Ovary (tissue), 3 donors: ENCODE data around the gene NAALADL1.

ENCODE experiments used
- CTCF ChIP-seq, 3 donors: fragments of 450-650 bp in 2 of 3; fragments of 200-600 bp in 1 of 3; IDR thresholded peaks; one replicate each; pipeline versions ENCODE4 v1.5.1 to v1.8.0; 2016 to 2022; ENCODE audit warnings: antibody characterized with exemption in 3 of 3, mild to moderate bottlenecking in 1 of 3
- POLR2A ChIP-seq: fragments of 450-650 bp; IDR thresholded peaks from one replicate; pipeline ENCODE4 v1.6.1; 2017; ENCODE audit warnings: antibody characterized with exemption, mild to moderate bottlenecking, moderate library complexity
- donor health status: DM: no; HTN: no; CAD: no.

- no peak for TF ChIP-seq CTCF (IDR thresholded peaks at IDR 0.05)
- no peak for TF ChIP-seq POLR2A
Measured at GRCh38 chr11:65057526-65057925, 827 bp downstream of the NAALADL1 start.
